Measurements from ENCODE around the gene SLC1A5. TPM values are rescaled to one million over a fixed set of nuclear protein-coding genes. Genes with fewer than 3 reads are reported as not detected.

The SLC1A5 gene
- total and polyA plus RNA-seq, 2 experiments from 2014 or later = 367 to 456 TPM

DNA sequence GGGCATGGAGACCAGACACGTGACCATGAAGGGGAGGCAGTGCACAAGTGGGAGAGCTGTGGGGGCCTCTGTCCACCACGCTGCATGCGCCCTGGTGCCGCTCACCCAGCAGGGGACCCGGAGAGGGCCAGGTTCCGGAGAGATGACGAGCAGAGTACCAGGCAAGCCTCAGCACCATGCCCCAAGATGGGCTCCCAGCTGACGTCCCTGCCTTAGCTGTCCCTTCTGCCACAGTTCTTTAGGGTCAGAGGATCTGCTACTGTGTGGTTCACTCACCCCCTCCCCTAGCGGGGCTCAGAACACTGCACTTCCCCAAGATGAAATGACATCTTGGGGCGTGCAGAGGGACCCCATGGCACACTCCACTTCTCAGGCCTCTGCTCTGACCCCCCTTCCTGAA, 61.8 kb downstream of the SLC1A5 start:
- 91% methylated on average over 10 of the region's 10 CpGs for WGBS, 2 experiments (ENCODE audit: low coverage in 1 of 2, low lambda C conversion rate in 2 of 2, missing lambda C conversion rate in 2 of 2)
- peaks cover 8% of the 10 kb centered on the region for H3K4me1 ChIP-seq (ENCODE audit: insufficient read depth)
- H3K27ac ChIP-seq = no peak overlapping the region
- no peak overlapping the region for H3K4me3 ChIP-seq
- H3K9ac ChIP-seq = no peak overlapping the region
- peaks cover 3% of the 10 kb centered on the region; the same call in 1 of the 2 replicates for H3F3A ChIP-seq (ENCODE audit: insufficient read depth)
- no peak overlapping the region for H3K4me2 ChIP-seq (ENCODE audit: unreplicated experiment)
- DNase-seq = no peak
- TF ChIP-seq EZH2 (IDR thresholded peaks at IDR 0.05; ENCODE audit: insufficient read depth, poor library complexity, severe bottlenecking) = no peak
- TF ChIP-seq EZH2phosphoT487 (IDR thresholded peaks at IDR 0.05; ENCODE audit: insufficient read depth, low read depth) = no peak
- in situ Hi-C loops (cut with MboI) = no loop called here
- no peak overlapping the region for H2AFZ ChIP-seq
- H3K9me2 ChIP-seq (ENCODE audit: insufficient read depth) = no peaks in the 10 kb centered on the region
- H3K9me3 ChIP-seq (ENCODE audit: low read depth) = no peaks in the 10 kb centered on the region
- peaks cover 8% of the 10 kb centered on the region for H3K79me2 ChIP-seq (ENCODE audit: insufficient read depth)
- H4K20me1 ChIP-seq (ENCODE audit: insufficient read depth) = no peaks in the 10 kb centered on the region
- H3K36me3 ChIP-seq (ENCODE audit: low read depth) = peaks cover 5% of the 10 kb centered on the region; the same call in 1 of the 2 replicates
- no peaks in the 10 kb centered on the region for H3K27me3 ChIP-seq (replicated peaks; ENCODE audit: insufficient read depth)

DNA sequence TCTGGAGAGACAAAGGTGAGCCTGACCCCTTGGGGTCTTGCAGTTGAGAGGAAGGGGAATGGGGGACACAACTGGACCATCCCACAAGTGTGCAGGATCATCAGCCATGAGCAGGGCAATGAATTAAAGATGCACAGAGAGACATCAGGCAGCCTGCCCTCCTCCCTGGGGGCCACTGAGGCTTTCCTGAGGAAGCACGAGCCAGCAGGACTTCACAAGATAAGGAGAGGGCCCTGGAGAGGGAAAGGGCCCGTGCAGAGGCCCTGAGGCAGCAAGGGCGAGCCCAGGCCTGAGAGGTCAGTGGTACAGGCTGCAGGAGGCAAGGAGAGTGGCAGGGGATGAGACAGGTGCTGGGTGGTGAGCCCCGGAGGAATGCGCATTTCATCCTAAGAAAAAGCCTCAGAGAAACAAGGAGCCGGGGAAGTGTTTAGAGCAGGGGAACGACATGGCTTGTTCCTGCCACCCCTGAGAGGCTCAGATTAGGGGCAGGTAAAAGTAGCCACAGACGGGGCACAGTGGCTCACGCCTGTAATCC, 62.5 kb downstream of the SLC1A5 start:
- in situ Hi-C loops (cut with MboI) = no loop called here
- no peaks in the 10 kb centered on the region for H4K20me1 ChIP-seq (ENCODE audit: insufficient read depth)
- H3F3A ChIP-seq (ENCODE audit: insufficient read depth) = no peaks in the 10 kb centered on the region
- H3K4me3 ChIP-seq = no peak overlapping the region
- no peak for DNase-seq
- no peak overlapping the region for H3K4me2 ChIP-seq (ENCODE audit: unreplicated experiment)
- no peak overlapping the region for H2AFZ ChIP-seq
- peaks cover 5% of the 10 kb centered on the region; the same call in 1 of the 2 replicates for H3K36me3 ChIP-seq (ENCODE audit: low read depth)
- no peaks in the 10 kb centered on the region for H3K27me3 ChIP-seq (replicated peaks; ENCODE audit: insufficient read depth)
- peaks cover 5% of the 10 kb centered on the region for H3K79me2 ChIP-seq (ENCODE audit: insufficient read depth)
- no peak overlapping the region for H3K27ac ChIP-seq
- no peaks in the 10 kb centered on the region for H3K9me3 ChIP-seq (ENCODE audit: low read depth)
- 85 to 88% methylated on average over 9 of the region's 9 CpGs for WGBS, 2 experiments (ENCODE audit: low coverage in 1 of 2, low lambda C conversion rate in 2 of 2, missing lambda C conversion rate in 2 of 2)
- H3K9me2 ChIP-seq (ENCODE audit: insufficient read depth) = no peaks in the 10 kb centered on the region
- TF ChIP-seq EZH2 (IDR thresholded peaks at IDR 0.05; ENCODE audit: insufficient read depth, poor library complexity, severe bottlenecking) (no peak), EZH2phosphoT487 (IDR thresholded peaks at IDR 0.05; ENCODE audit: insufficient read depth, low read depth) (no peak)
- H3K4me1 ChIP-seq (ENCODE audit: insufficient read depth) = peaks cover 3% of the 10 kb centered on the region; the same call in 1 of the 2 replicates
- H3K9ac ChIP-seq = no peak overlapping the region

DNA sequence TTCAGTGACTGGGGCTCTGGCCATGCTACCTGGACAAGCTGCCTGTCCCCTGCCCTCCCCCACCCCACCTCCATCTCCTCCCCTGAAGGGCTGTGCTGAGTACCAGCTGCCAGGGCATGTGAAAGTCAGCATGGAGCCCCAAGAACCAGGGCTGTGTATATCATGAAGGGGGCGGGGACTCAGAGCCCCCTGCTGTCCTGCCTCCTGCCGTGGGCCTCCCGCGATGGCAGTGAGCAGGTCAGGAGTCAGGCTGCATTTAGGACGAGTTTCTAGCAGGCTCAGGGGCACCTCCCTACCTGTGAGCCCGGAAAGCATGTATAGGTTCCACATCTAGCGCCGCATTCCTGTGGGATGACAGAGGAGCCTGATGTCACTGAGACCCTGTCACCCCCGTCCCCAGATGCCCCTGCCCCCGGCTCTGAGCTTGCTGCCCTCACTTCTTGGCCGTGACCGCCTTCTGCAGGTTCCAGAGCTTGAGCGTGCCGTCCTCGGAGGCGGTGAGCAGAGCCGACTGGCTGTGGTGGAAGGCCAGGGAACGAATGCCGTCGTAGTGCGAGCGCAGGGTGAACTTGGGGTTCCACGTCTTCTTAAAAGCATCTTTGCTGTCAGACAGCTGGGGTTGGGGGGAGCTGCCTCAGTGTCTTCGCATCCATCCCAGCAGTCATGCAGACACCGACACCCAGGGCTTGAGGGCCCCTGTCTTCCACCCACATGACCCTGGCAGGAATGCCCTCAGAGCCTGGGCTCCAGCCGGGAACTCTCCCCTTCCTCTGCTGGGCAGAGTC, 63.2 kb downstream of the SLC1A5 start:
- no peak for TF ChIP-seq EZH2 (IDR thresholded peaks at IDR 0.05; ENCODE audit: insufficient read depth, poor library complexity, severe bottlenecking)
- TF ChIP-seq EZH2phosphoT487 (IDR thresholded peaks at IDR 0.05; ENCODE audit: insufficient read depth, low read depth) = no peak

More for the DNA sequence above, 63.2 kb downstream of the SLC1A5 start:
- Histone ChIP-seq H3K27me3 (replicated peaks; ENCODE audit: insufficient read depth) (no peaks in the 10 kb centered on the region), H3F3A (ENCODE audit: insufficient read depth) (no peaks in the 10 kb centered on the region), H3K9ac (no peak overlapping the region), H3K9me2 (ENCODE audit: insufficient read depth) (no peaks in the 10 kb centered on the region), H3K9me3 (ENCODE audit: low read depth) (no peaks in the 10 kb centered on the region), H3K4me2 (ENCODE audit: unreplicated experiment) (no peak overlapping the region), H3K79me2 (ENCODE audit: insufficient read depth) (peaks cover 5% of the 10 kb centered on the region), H3K27ac (no peak overlapping the region), H3K36me3 (ENCODE audit: low read depth) (peaks cover 5% of the 10 kb centered on the region; the same call in 1 of the 2 replicates), H3K4me3 (no peak overlapping the region), H4K20me1 (ENCODE audit: insufficient read depth) (no peaks in the 10 kb centered on the region), H3K4me1 (ENCODE audit: insufficient read depth) (no peaks in the 10 kb centered on the region), H2AFZ (no peak overlapping the region)
- in situ Hi-C loops (cut with MboI) = no loop called here
- 93% methylated on average over 24 to 25 of the region's 26 CpGs for WGBS, 2 experiments (ENCODE audit: low coverage in 1 of 2, low lambda C conversion rate in 2 of 2, missing lambda C conversion rate in 2 of 2)
- no peak for DNase-seq

Small RNAs within 50 kb of the gene (small RNA-seq; reads per million reads assigned to genes)
- gene AC008622.3 (ENCODE audit: low read depth, low replicate concordance) (not detected), gene HNRNPMP2 (ENCODE audit: low read depth, low replicate concordance) (not detected), gene RF00019 (ENCODE audit: low read depth, low replicate concordance) (not detected)

Other genes with a start within 250 kb of the SLC1A5 start
- gene CALM3, start 187.3 kb downstream of the SLC1A5 start, total RNA-seq (2014; rRNA removed; shearing (Covaris generic)) = 229 and 271 TPM in 2 replicates
- gene CALM3, start 187.3 kb downstream of the SLC1A5 start, polyA plus RNA-seq (2016; fragmentation: Nextera tagmentation; extraction: Ambion mirVana) = 217 and 225 TPM in 2 replicates
- 18.0 and 21.1 TPM in 2 replicates for gene PTGIR, start 163.5 kb downstream of the SLC1A5 start, total RNA-seq (2014; rRNA removed; shearing (Covaris generic))
- gene PTGIR, start 163.5 kb downstream of the SLC1A5 start, polyA plus RNA-seq (2016; fragmentation: Nextera tagmentation; extraction: Ambion mirVana) = 21.1 and 21.5 TPM in 2 replicates
- gene GNG8, start 152.4 kb downstream of the SLC1A5 start, total RNA-seq (2014; rRNA removed; shearing (Covaris generic)) = not detected in 2 replicates
- not detected in 2 replicates for gene GNG8, start 152.4 kb downstream of the SLC1A5 start, polyA plus RNA-seq (2016; fragmentation: Nextera tagmentation; extraction: Ambion mirVana)
- gene DACT3, start 127.4 kb downstream of the SLC1A5 start, total RNA-seq (2014; rRNA removed; shearing (Covaris generic)) = 7.1 and 7.3 TPM in 2 replicates
- gene DACT3, start 127.4 kb downstream of the SLC1A5 start, polyA plus RNA-seq (2016; fragmentation: Nextera tagmentation; extraction: Ambion mirVana) = 0.63 and 0.66 TPM in 2 replicates
- gene PRKD2, start 71.5 kb downstream of the SLC1A5 start, total RNA-seq (2014; rRNA removed; shearing (Covaris generic)) = 11.9 and 16.4 TPM in 2 replicates
- gene PRKD2, start 71.5 kb downstream of the SLC1A5 start, polyA plus RNA-seq (2016; fragmentation: Nextera tagmentation; extraction: Ambion mirVana) = 12.3 and 14.2 TPM in 2 replicates
- 32.1 and 41.5 TPM in 2 replicates for gene FKRP, start 42.5 kb downstream of the SLC1A5 start, total RNA-seq (2014; rRNA removed; shearing (Covaris generic))
- 12.4 and 15.0 TPM in 2 replicates for gene FKRP, start 42.5 kb downstream of the SLC1A5 start, polyA plus RNA-seq (2016; fragmentation: Nextera tagmentation; extraction: Ambion mirVana)
- gene STRN4, start 42.1 kb downstream of the SLC1A5 start, total RNA-seq (2014; rRNA removed; shearing (Covaris generic)) = 75.7 and 114 TPM in 2 replicates
- gene STRN4, start 42.1 kb downstream of the SLC1A5 start, polyA plus RNA-seq (2016; fragmentation: Nextera tagmentation; extraction: Ambion mirVana) = 44.4 and 45.9 TPM in 2 replicates
- 224 and 231 TPM in 2 replicates for gene AP2S1, start 62.3 kb upstream of the SLC1A5 start, total RNA-seq (2014; rRNA removed; shearing (Covaris generic))
- 584 and 619 TPM in 2 replicates for gene AP2S1, start 62.3 kb upstream of the SLC1A5 start, polyA plus RNA-seq (2016; fragmentation: Nextera tagmentation; extraction: Ambion mirVana)
- 35.2 and 39.5 TPM in 2 replicates for gene ARHGAP35, start 72.4 kb upstream of the SLC1A5 start, total RNA-seq (2014; rRNA removed; shearing (Covaris generic))
- 13.5 and 13.9 TPM in 2 replicates for gene ARHGAP35, start 72.4 kb upstream of the SLC1A5 start, polyA plus RNA-seq (2016; fragmentation: Nextera tagmentation; extraction: Ambion mirVana)
- 8.6 and 10.6 TPM in 2 replicates for gene NPAS1, start 231.2 kb upstream of the SLC1A5 start, total RNA-seq (2014; rRNA removed; shearing (Covaris generic))
- 21.1 and 23.2 TPM in 2 replicates for gene NPAS1, start 231.2 kb upstream of the SLC1A5 start, polyA plus RNA-seq (2016; fragmentation: Nextera tagmentation; extraction: Ambion mirVana)

All from GM23248 (cell line).